Breast epithelium (tissue), 4 donors: ENCODE data around the gene AP3S1. TPM values are rescaled to one million over a fixed set of nuclear protein-coding genes. Genes with fewer than 3 reads are reported as not detected.
"Not testable (repeated sequence)": the region's sequence is repeated elsewhere in the genome, so short reads cannot be mapped to it uniquely, and the experiment has no call there.

Experiments used
- DNase-seq, 2 donors: peaks; one replicate each; pipeline ENCODE4 v3.0.0-alpha.2; 2019; ENCODE audit warnings: low spot score in 2 of 2
- H3K27ac ChIP-seq, 2 donors: fragments of 200-600 bp; sonication (generic) in 1 of 2; one replicate each; pipeline ENCODE4 v1.5.1; 2016 to 2019; ENCODE audit warnings: mild to moderate bottlenecking in 1 of 2
- H3K27me3 ChIP-seq, 2 donors: fragments of 200-600 bp; sonication (generic) in 1 of 2; one replicate each; pipeline versions ENCODE4 v1.5.1 to v1.6.0; 2017 to 2019; ENCODE audit warnings: control low read depth in 1 of 2, mild to moderate bottlenecking in 1 of 2
- H3K36me3 ChIP-seq: fragments of 200-600 bp; one replicate; pipeline ENCODE4 v1.5.1; 2019
- H3K4me1 ChIP-seq, 2 donors: fragments of 200-600 bp; sonication (generic); one replicate each; pipeline ENCODE4 v1.5.1; 2016 to 2019; ENCODE audit warnings: control low read depth in 1 of 2
- H3K4me3 ChIP-seq, 3 donors: fragments of 200-600 bp; sonication (generic); 1 replicate in 2 of 3; 2 replicates in 1 of 3; pipeline ENCODE4 v1.5.1; 2016 to 2019; ENCODE audit warnings: mild to moderate bottlenecking in 3 of 3, moderate library complexity in 2 of 3
- H3K9me3 ChIP-seq, 2 donors: fragments of 200-600 bp; sonication (generic) in 1 of 2; one replicate each; pipeline ENCODE4 v1.5.1; 2016 to 2019; ENCODE audit warnings: control low read depth in 1 of 2
- CTCF ChIP-seq, 3 donors: fragments of 450-650 bp; IDR thresholded peaks; one replicate each; pipeline ENCODE4 v1.5.1; 2016 to 2017; ENCODE audit warnings: antibody characterized with exemption in 3 of 3, mild to moderate bottlenecking in 3 of 3, moderate library complexity in 3 of 3
- POLR2A ChIP-seq: fragments of 450-650 bp; IDR thresholded peaks from one replicate; pipeline ENCODE4 v1.6.1; 2016; ENCODE audit warnings: antibody characterized with exemption, mild to moderate bottlenecking, moderate library complexity
- POLR2AphosphoS5 ChIP-seq, 3 donors: sonication (generic); formaldehyde crosslinking; IDR thresholded peaks; one replicate each; pipeline ENCODE4 v1.6.1; 2017; ENCODE audit warnings: antibody characterized with exemption in 3 of 3
- intact Hi-C: fragments of 100-400 bp; cut with DNase I; formaldehyde crosslinking; loops from one replicate; pipeline ENCODE4 v1.15.1; 2023; ENCODE audit warnings: low total_unique reads
- total RNA-seq, 3 donors: library from RNA; depleted of rRNA; stranded (reverse); fragments of >200 nt; gene quantifications; one replicate each; pipeline ENCODE4 v1.1.0, GENCODE V29; 2016

Gene AP3S1
- total RNA-seq, 3 donors from 2014 or later = 74.7 to 93.7 (median 89.9) TPM

GRCh38 chr5:115875447-115875846 lies 33.7 kb downstream of the AP3S1 start:
- H3K9me3 ChIP-seq = no peaks in the 10 kb centered on the region
- intact Hi-C loops = no loop called here
- no peak for DNase-seq
- TF ChIP-seq POLR2A = no peak
- no peak for TF ChIP-seq POLR2AphosphoS5 (IDR thresholded peaks at IDR 0.05)
- TF ChIP-seq CTCF (IDR thresholded peaks at IDR 0.05) = no peak
- H3K27ac ChIP-seq = no peak overlapping the region
- no peaks in the 10 kb centered on the region for H3K4me1 ChIP-seq
- no peaks in the 10 kb centered on the region for H3K27me3 ChIP-seq
- no peaks in the 10 kb centered on the region for H3K36me3 ChIP-seq
- H3K4me3 ChIP-seq = no peak overlapping the region

- H3K4me3 ChIP-seq, H3K27ac ChIP-seq, intact Hi-C loops, H3K4me1 ChIP-seq, H3K36me3 ChIP-seq, H3K27me3 ChIP-seq, DNase-seq, H3K9me3 ChIP-seq: not testable (repeated sequence)
These were observed 35.6 kb downstream of the AP3S1 start for GRCh38 chr5:115877342-115877741.

GRCh38 chr5:115882434-115882833 lies 40.7 kb downstream of the AP3S1 start:
- H3K4me3 ChIP-seq, H3K4me1 ChIP-seq, H3K36me3 ChIP-seq, DNase-seq, H3K27me3 ChIP-seq, H3K27ac ChIP-seq, H3K9me3 ChIP-seq: not testable (repeated sequence)
- intact Hi-C loops = loop anchor here (5.0 kb wide), 1 partner anchor 310 kb away; no protein-coding TSS in a partner anchor

GRCh38 chr5:115884704-115885103 lies 43.0 kb downstream of the AP3S1 start:
- intact Hi-C loops = loop anchor here (5.0 kb wide), 1 partner anchor 312 kb away; no protein-coding TSS in a partner anchor
- Histone ChIP-seq H3K4me1 (no peaks in the 10 kb centered on the region), H3K4me3 (no peak overlapping the region), H3K27me3 (no peaks in the 10 kb centered on the region), H3K27ac (no peak overlapping the region), H3K9me3 (peaks cover 0 to 4% of the 10 kb centered on the region in 2 donors), H3K36me3 (no peaks in the 10 kb centered on the region)
- no peak for DNase-seq
- TF ChIP-seq POLR2A (no peak), CTCF (IDR thresholded peaks at IDR 0.05) (no peak), POLR2AphosphoS5 (IDR thresholded peaks at IDR 0.05) (no peak)

GRCh38 chr5:115885208-115885607 lies 43.5 kb downstream of the AP3S1 start:
- H3K27me3 ChIP-seq, H3K9me3 ChIP-seq, H3K4me3 ChIP-seq, intact Hi-C loops, H3K27ac ChIP-seq, DNase-seq, H3K4me1 ChIP-seq, H3K36me3 ChIP-seq: not testable (repeated sequence)

- Histone ChIP-seq H3K27ac (no peak overlapping the region), H3K4me3 (no peak overlapping the region), H3K4me1 (no peaks in the 10 kb centered on the region), H3K36me3 (no peaks in the 10 kb centered on the region), H3K9me3 (no peaks in the 10 kb centered on the region), H3K27me3 (no peaks in the 10 kb centered on the region)
- intact Hi-C loops = no loop called here
- TF ChIP-seq CTCF (IDR thresholded peaks at IDR 0.05) (no peak), POLR2A (no peak), POLR2AphosphoS5 (IDR thresholded peaks at IDR 0.05) (no peak)
- DNase-seq = no peak
These were observed 46.3 kb downstream of the AP3S1 start for GRCh38 chr5:115888027-115888426.

- no peaks in the 10 kb centered on the region for H3K9me3 ChIP-seq
- H3K27me3 ChIP-seq = no peaks in the 10 kb centered on the region
- H3K4me1 ChIP-seq = no peaks in the 10 kb centered on the region
- no peaks in the 10 kb centered on the region for H3K36me3 ChIP-seq
- no peak overlapping the region for H3K4me3 ChIP-seq
- no peak for DNase-seq
- no peak for TF ChIP-seq POLR2A
- no peak for TF ChIP-seq POLR2AphosphoS5 (IDR thresholded peaks at IDR 0.05)
- H3K27ac ChIP-seq = no peak overlapping the region
- intact Hi-C loops = no loop called here
These were observed 50.3 kb downstream of the AP3S1 start for GRCh38 chr5:115892021-115892420.
